Esophagus squamous epithelium (tissue), 5 donors: Measurements from ENCODE around the gene TULP4. TPM values are rescaled to one million over a fixed set of nuclear protein-coding genes. Genes with fewer than 3 reads are reported as not detected.

ENCODE experiments used
- DNase-seq: peaks from one replicate; lab custom pipeline; 2025; lab: John Stamatoyannopoulos, UW
- H3K27ac ChIP-seq, 4 donors: fragments of 200-600 bp; sonication (generic); one replicate each; pipeline ENCODE4 v1.5.1; 2016 to 2019; ENCODE audit warnings: mild to moderate bottlenecking in 1 of 4
- H3K27me3 ChIP-seq, 4 donors: fragments of 200-600 bp; sonication (generic); 1 replicate in 3 of 4; 2 replicates in 1 of 4; pipeline versions ENCODE4 v1.5.1 to v1.6.0; 2017 to 2021; ENCODE audit warnings: antibody characterized with exemption in 1 of 4
- H3K36me3 ChIP-seq, 3 donors: fragments of 200-600 bp; sonication (generic); one replicate each; pipeline ENCODE4 v1.5.1; 2016 to 2019
- H3K4me1 ChIP-seq, 3 donors: fragments of 200-600 bp; sonication (generic); one replicate each; pipeline ENCODE4 v1.5.1; 2017 to 2019
- H3K4me3 ChIP-seq, 4 donors: fragments of 200-600 bp; sonication (generic); 1 replicate in 3 of 4; 2 replicates in 1 of 4; pipeline ENCODE4 v1.5.1; 2016 to 2019; ENCODE audit warnings: mild to moderate bottlenecking in 2 of 4, moderate library complexity in 1 of 4
- H3K9me3 ChIP-seq, 3 donors: fragments of 200-600 bp; sonication (generic); one replicate each; pipeline ENCODE4 v1.5.1; 2016 to 2019
- CTCF ChIP-seq, 6 experiments: fragments of 450-650 bp in 4 of 6; fragments of 200-600 bp in 2 of 6; sonication (generic) in 2 of 6; IDR thresholded peaks; one replicate each; pipeline ENCODE4 v1.5.1; 2016 to 2019; ENCODE audit warnings: antibody characterized with exemption in 6 of 6, mild to moderate bottlenecking in 4 of 6, moderate library complexity in 4 of 6
- POLR2A ChIP-seq, 4 donors: fragments of 450-650 bp; IDR thresholded peaks; one replicate each; pipeline ENCODE4 v1.6.1; 2017; ENCODE audit warnings: antibody characterized with exemption in 4 of 4, mild to moderate bottlenecking in 4 of 4, moderate library complexity in 3 of 4
- WGBS, 2 donors: methylation state at CpG; one replicate each; pipeline ENCODE4 v1.1.5; 2018; 5-methylcytosine and 5-hydroxymethylcytosine counted together
- intact Hi-C: fragments of 100-400 bp; cut with DNase I; formaldehyde crosslinking; loops from one replicate; pipeline ENCODE4 v1.15.0; 2022
- total RNA-seq, 4 donors: library from RNA; depleted of rRNA; stranded (reverse); fragments of >200 nt; gene quantifications; one replicate each; pipeline ENCODE4 v1.1.0, GENCODE V29; 2016
- donor health status: DM: yes; HTN: yes; CAD: no.

TULP4 gene
- total RNA-seq, 4 donors from 2014 or later: 50.9 to 104 (median 59.2) TPM

GRCh38 chr6:158485431-158485830 is 173.2 kb downstream of the TULP4 start:
- intact Hi-C loops: no loop called here
- H3K36me3 ChIP-seq: peaks cover 1 to 71% (median 9%) of the 10 kb centered on the region in 3 donors
- no peaks in the 10 kb centered on the region for H3K9me3 ChIP-seq
- 96% methylated on average over 2 of the region's 2 CpGs for WGBS, 2 donors
- no peaks in the 10 kb centered on the region for H3K27me3 ChIP-seq
- TF ChIP-seq CTCF (IDR thresholded peaks at IDR 0.05) (no peak), POLR2A (IDR thresholded peaks at IDR 0.05) (no peak)
- DNase-seq: no peak
- H3K4me1 ChIP-seq: no peaks in the 10 kb centered on the region
- H3K4me3 ChIP-seq: no peak overlapping the region
- no peak overlapping the region for H3K27ac ChIP-seq

DNA sequence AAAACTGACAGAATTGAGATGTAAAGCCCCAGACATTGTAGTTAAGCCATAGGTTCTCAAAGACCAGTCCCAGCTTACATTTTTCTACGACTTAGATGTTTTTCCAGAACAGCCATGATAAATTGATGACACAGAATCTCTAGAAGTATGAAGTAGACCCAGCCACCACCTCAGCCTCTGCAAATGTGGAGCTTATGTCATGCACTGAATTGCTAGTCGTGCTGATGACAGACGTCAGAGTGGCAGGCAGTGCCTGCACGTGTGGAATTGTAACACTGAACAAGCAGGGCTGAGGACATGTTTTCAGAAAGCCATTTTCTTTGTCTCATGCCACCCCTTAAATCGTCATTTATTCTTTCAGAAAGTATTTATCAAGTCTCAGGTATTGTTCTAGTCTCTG is 175.2 kb downstream of the TULP4 start:
- Histone ChIP-seq H3K27ac (no peak overlapping the region), H3K4me1 (no peaks in the 10 kb centered on the region), H3K4me3 (no peak overlapping the region), H3K36me3 (peaks cover 0 to 67% (median 4%) of the 10 kb centered on the region in 3 donors), H3K27me3 (no peaks in the 10 kb centered on the region), H3K9me3 (no peaks in the 10 kb centered on the region)
- DNase-seq: no peak
- 75 to 88% methylated on average over 5 of the region's 5 CpGs for WGBS, 2 donors
- no peak for TF ChIP-seq CTCF (IDR thresholded peaks at IDR 0.05)
- no peak for TF ChIP-seq POLR2A (IDR thresholded peaks at IDR 0.05)
- intact Hi-C loops: no loop called here

- intact Hi-C loops: no loop called here
Measured at GRCh38 chr6:158488065-158488464, 175.8 kb downstream of the TULP4 start.

DNA sequence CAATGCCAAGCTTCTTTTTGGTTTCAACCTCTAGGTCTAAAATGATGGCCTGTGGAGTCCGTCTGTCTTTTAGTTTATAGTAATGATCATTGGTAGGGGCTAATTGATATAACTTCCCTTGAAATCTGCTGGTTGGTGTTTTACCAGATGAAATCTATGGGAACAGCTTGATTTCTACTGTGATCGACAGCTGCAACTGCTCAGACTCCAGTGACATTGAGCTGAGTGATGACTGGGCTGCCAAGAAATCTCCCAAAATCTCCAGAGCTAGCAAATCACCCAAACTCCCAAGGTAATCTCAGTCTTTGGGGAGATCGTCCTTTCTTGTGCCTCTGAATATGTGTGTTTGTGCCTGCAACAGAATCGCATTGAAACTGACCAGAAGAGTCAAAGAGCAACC is 177.2 kb downstream of the TULP4 start:
- Histone ChIP-seq H3K36me3 (peaks cover 0 to 67% (median 7%) of the 10 kb centered on the region in 3 donors), H3K9me3 (no peaks in the 10 kb centered on the region), H3K27me3 (no peaks in the 10 kb centered on the region), H3K4me3 (no peak overlapping the region), H3K27ac (no peak overlapping the region), H3K4me1 (no peaks in the 10 kb centered on the region)
- DNase-seq: no peak
- intact Hi-C loops: no loop called here
- 90 to 91% methylated on average over 4 of the region's 4 CpGs for whole genome bisulfite sequencing, 2 donors
- TF ChIP-seq CTCF (IDR thresholded peaks at IDR 0.05): no peak

More at GRCh38 chr6:158488065-158488464, 175.8 kb downstream of the TULP4 start:
- no peak for DNase-seq
- WGBS, 2 donors: 48 to 62% methylated on average over 3 to 4 of the region's 4 CpGs
- Histone ChIP-seq H3K4me3 (no peak overlapping the region), H3K9me3 (no peaks in the 10 kb centered on the region), H3K27me3 (no peaks in the 10 kb centered on the region), H3K4me1 (no peaks in the 10 kb centered on the region), H3K36me3 (peaks cover 0 to 67% (median 0%) of the 10 kb centered on the region in 3 donors), H3K27ac (no peak overlapping the region)
- TF ChIP-seq CTCF (IDR thresholded peaks at IDR 0.05) (no peak), POLR2A (IDR thresholded peaks at IDR 0.05) (no peak)

DNA sequence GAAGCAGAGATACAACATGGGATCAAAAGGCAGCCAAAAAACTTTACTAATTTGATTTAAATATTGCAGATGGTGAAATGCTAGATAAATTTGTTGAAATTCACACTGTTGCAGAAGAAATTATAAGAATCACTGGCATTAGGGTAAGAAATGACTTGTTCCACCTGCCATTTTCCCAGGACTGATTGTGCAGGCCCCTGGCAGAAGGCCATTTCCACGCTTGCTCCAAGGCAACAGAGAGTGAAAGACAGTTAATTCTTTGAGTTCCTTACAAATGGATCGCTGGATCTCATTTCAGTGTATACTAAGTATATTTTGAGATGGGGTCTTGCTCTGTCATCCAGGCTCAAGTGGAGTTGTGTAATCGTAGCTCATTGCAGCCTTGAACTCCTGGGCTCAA is 180.6 kb downstream of the TULP4 start:
- no peak overlapping the region for H3K4me3 ChIP-seq
- no peaks in the 10 kb centered on the region for H3K4me1 ChIP-seq
- no peak for TF ChIP-seq CTCF (IDR thresholded peaks at IDR 0.05)
- TF ChIP-seq POLR2A (IDR thresholded peaks at IDR 0.05): no peak
- H3K27ac ChIP-seq: no peak overlapping the region
- no peaks in the 10 kb centered on the region for H3K9me3 ChIP-seq
- intact Hi-C loops: no loop called here
- WGBS, 2 donors: 92 to 96% methylated on average over 3 of the region's 3 CpGs
- H3K27me3 ChIP-seq: no peaks in the 10 kb centered on the region
- DNase-seq: no peak
- peaks cover 0 to 76% (median 14%) of the 10 kb centered on the region in 3 donors for H3K36me3 ChIP-seq
